H9 (cell line): ENCODE measurements around the gene HAPLN2. TPM values are rescaled to one million over a fixed set of nuclear protein-coding genes. Genes with fewer than 3 reads are reported as not detected.

Source experiments
- DNase-seq: peaks from one replicate; pipeline ENCODE4 v3.0.0-alpha.2; 2017
- H2AFZ ChIP-seq: one replicate; pipeline ENCODE4 v1.6.1; 2013; ENCODE audit warnings: mild to moderate bottlenecking, low read length, control low read depth, moderate library complexity
- H2AK5ac ChIP-seq: 2 replicates; pipeline ENCODE4 v1.6.1; 2013; ENCODE audit warnings: low read length, control low read depth, mixed read lengths; ENCODE audit not compliant: insufficient read length
- H2BK120ac ChIP-seq: one replicate; pipeline ENCODE4 v1.6.1; 2013; ENCODE audit warnings: low read depth, mild to moderate bottlenecking, low read length, control low read depth, inconsistent platforms; ENCODE audit not compliant: poor library complexity, severe bottlenecking
- H2BK12ac ChIP-seq: 2 replicates; pipeline ENCODE4 v1.6.1; 2013; ENCODE audit warnings: low read length, control low read depth, mixed read lengths, low read depth; ENCODE audit not compliant: insufficient read length
- H2BK15ac ChIP-seq: 2 replicates; pipeline ENCODE4 v1.6.1; 2013; ENCODE audit warnings: low read depth, low read length, control low read depth
- H2BK20ac ChIP-seq: one replicate; pipeline ENCODE4 v1.6.1; 2013; ENCODE audit warnings: low read depth, mild to moderate bottlenecking, low read length, control low read depth, inconsistent platforms; ENCODE audit not compliant: poor library complexity, severe bottlenecking
- H2BK5ac ChIP-seq: 2 replicates; pipeline ENCODE4 v1.6.1; 2013; ENCODE audit warnings: low read length, control low read depth, mixed read lengths; ENCODE audit not compliant: insufficient read length
- H3K14ac ChIP-seq: 2 replicates; pipeline ENCODE4 v1.6.1; 2013; ENCODE audit warnings: low read length, control low read depth; ENCODE audit not compliant: insufficient read depth
- H3K18ac ChIP-seq: 2 replicates; pipeline ENCODE4 v1.6.1; 2013; ENCODE audit warnings: low read depth, mild to moderate bottlenecking, mixed read lengths, low read length, control low read depth; ENCODE audit not compliant: insufficient read length
- H3K23ac ChIP-seq: 2 replicates; pipeline ENCODE4 v1.6.1; 2013; ENCODE audit warnings: low read length, control low read depth, mixed read lengths, low read depth; ENCODE audit not compliant: insufficient read length
- H3K23me2 ChIP-seq: 2 replicates; pipeline ENCODE4 v1.6.1; 2013; ENCODE audit warnings: low read depth, mild to moderate bottlenecking, mixed read lengths, low read length, control low read depth; ENCODE audit not compliant: insufficient read length, poor library complexity, severe bottlenecking
- H3K27ac ChIP-seq: 2 replicates; pipeline ENCODE4 v1.5.1; 2013; ENCODE audit warnings: low read length, control low read depth, mixed read lengths, low read depth; ENCODE audit not compliant: insufficient read length
- H3K27me3 ChIP-seq: 2 replicates; pipeline ENCODE4 v1.6.1; 2013; ENCODE audit warnings: low read length, control low read depth, inconsistent platforms; ENCODE audit not compliant: insufficient read depth
- H3K4ac ChIP-seq: 2 replicates; pipeline ENCODE4 v1.6.1; 2013; ENCODE audit warnings: low read depth, mild to moderate bottlenecking, control low read depth, inconsistent platforms, low read length, moderate library complexity
- H3K4me1 ChIP-seq: 2 replicates; pipeline ENCODE4 v1.6.1; 2013; ENCODE audit warnings: low read length, control low read depth, inconsistent platforms; ENCODE audit not compliant: insufficient read depth
- H3K4me2 ChIP-seq: 2 replicates; pipeline ENCODE4 v1.6.1; 2013; ENCODE audit warnings: low read length, control low read depth, mixed read lengths; ENCODE audit not compliant: insufficient read length, insufficient read depth
- H3K56ac ChIP-seq: 2 replicates; pipeline ENCODE4 v1.6.1; 2013; ENCODE audit warnings: low read depth, mild to moderate bottlenecking, mixed read lengths, low read length, control low read depth; ENCODE audit not compliant: insufficient read length
- H3K79me1 ChIP-seq: 2 replicates; pipeline ENCODE4 v1.6.1; 2013; ENCODE audit warnings: low read depth, mild to moderate bottlenecking, moderate library complexity, low read length, control low read depth, inconsistent platforms; ENCODE audit not compliant: insufficient read depth, poor library complexity, severe bottlenecking
- H3K79me2 ChIP-seq: 2 replicates; pipeline ENCODE4 v1.6.1; 2013; ENCODE audit warnings: low read length, control low read depth, inconsistent platforms; ENCODE audit not compliant: insufficient read depth
- H3K9ac ChIP-seq: 2 replicates; pipeline ENCODE4 v1.6.1; 2013; ENCODE audit warnings: low read length, control low read depth, mixed read lengths; ENCODE audit not compliant: insufficient read length; ENCODE audit errors: extremely low read depth
- H3K9me3 ChIP-seq: one replicate; pipeline ENCODE4 v1.6.1; 2013; ENCODE audit warnings: low read depth, low read length, inconsistent platforms; ENCODE audit not compliant: control insufficient read depth
- H3T11ph ChIP-seq: one replicate; pipeline ENCODE4 v1.6.1; 2013; ENCODE audit warnings: mild to moderate bottlenecking, low read length, control low read depth, inconsistent platforms
- H4K20me1 ChIP-seq: one replicate; pipeline ENCODE4 v1.6.1; 2013; ENCODE audit not compliant: control insufficient read depth, insufficient read length, insufficient read depth
- H4K5ac ChIP-seq: 2 replicates; pipeline ENCODE4 v1.6.1; 2013; ENCODE audit warnings: low read depth, mild to moderate bottlenecking, mixed read lengths, low read length, control low read depth; ENCODE audit not compliant: insufficient read length
- H4K8ac ChIP-seq: replicated peaks from 2 replicates; pipeline ENCODE4 v1.6.1; 2013; ENCODE audit warnings: low read length, control low read depth, mixed read lengths, low read depth; ENCODE audit not compliant: insufficient read length
- H4K91ac ChIP-seq: 2 replicates; pipeline ENCODE4 v1.6.1; 2013; ENCODE audit warnings: low read depth, mild to moderate bottlenecking, moderate library complexity, mixed read lengths, low read length, control low read depth; ENCODE audit not compliant: insufficient read length
- H3K27ac Mint-ChIP-seq, 3 experiments: 2 replicates in 2 of 3; 3 replicates in 1 of 3; pipeline ENCODE4 v1.8.0; 2020 to 2021; ENCODE audit warnings: mixed read lengths in 3 of 3, mild to moderate bottlenecking in 1 of 3, moderate library complexity in 1 of 3
- H3K27me3 Mint-ChIP-seq: 2 replicates; pipeline ENCODE4 v1.8.0; 2021; ENCODE audit warnings: low read depth, mild to moderate bottlenecking, moderate library complexity, mixed read lengths
- H3K36me3 Mint-ChIP-seq, 3 experiments: 2 replicates in 2 of 3; 3 replicates in 1 of 3; pipeline ENCODE4 v1.8.0; 2020 to 2021; ENCODE audit warnings: low read depth in 3 of 3, mixed read lengths in 3 of 3; ENCODE audit not compliant: insufficient read depth in 1 of 3
- H3K4me1 Mint-ChIP-seq, 2 experiments: 2 replicates each; pipeline ENCODE4 v1.8.0; 2020; ENCODE audit warnings: mixed read lengths in 2 of 2
- H3K4me3 Mint-ChIP-seq, 2 experiments: 2 replicates in 1 of 2; 3 replicates in 1 of 2; pipeline ENCODE4 v1.8.0; 2020 to 2021; ENCODE audit warnings: mild to moderate bottlenecking in 2 of 2, mixed read lengths in 2 of 2, moderate library complexity in 1 of 2
- H3K9me3 Mint-ChIP-seq, 2 experiments: 2 replicates in 1 of 2; 3 replicates in 1 of 2; pipeline ENCODE4 v1.8.0; 2020; ENCODE audit warnings: mild to moderate bottlenecking in 2 of 2, mixed read lengths in 2 of 2, moderate library complexity in 1 of 2
- CTCF ChIP-seq: fragments of 200-600 bp; sonication (generic); conservative IDR thresholded peaks from 3 replicates; pipeline ENCODE4 v1.8.0; 2021; ENCODE audit warnings: antibody characterized with exemption, mild to moderate bottlenecking
- WGBS: extraction: QIAGEN DNeasy Blood & Tissue Kit; methylation state at CpG from one replicate; pipeline ENCODE4 v1.1.7; 2013; ENCODE audit warnings: missing lambda C conversion rate, low lambda C conversion rate, mixed read lengths; ENCODE audit not compliant: insufficient read length; ENCODE audit errors: extremely low coverage; 5-methylcytosine and 5-hydroxymethylcytosine counted together
- total RNA-seq: library from RNA; stranded (reverse); gene quantifications from 2 replicates; pipeline ENCODE4 v1.2.1, GENCODE V29; 2021

Gene HAPLN2
- total RNA-seq, 1 experiment from 2014 or later, result 0.46 TPM

GRCh38 chr1:156643778-156644092 is 24.5 kb downstream of the HAPLN2 start:
- Histone ChIP-seq H3K79me1 (no peaks in the 10 kb centered on the region), H3K23me2 (peaks cover 11% of the 10 kb centered on the region), H2BK12ac (no peak overlapping the region), H3K23ac (no peak overlapping the region), H3K9me3 (no peaks in the 10 kb centered on the region), H3K18ac (no peak overlapping the region), H2BK120ac (no peak overlapping the region), H3K9ac (no peak overlapping the region), H3K4ac (no peak overlapping the region), H4K8ac (no peak overlapping the region), H4K20me1 (no peaks in the 10 kb centered on the region), H2BK5ac (no peak overlapping the region), H4K5ac (no peak overlapping the region), H2BK20ac (no peak overlapping the region), H3K27ac (no peak overlapping the region), H3K56ac (no peak overlapping the region), H3K79me2 (no peaks in the 10 kb centered on the region), H2AFZ (no peak overlapping the region), H2BK15ac (no peak overlapping the region), H3K4me1 (peaks cover 4% of the 10 kb centered on the region; the same call in 1 of the 2 replicates), H3K4me2 (no peak overlapping the region), H4K91ac (no peak overlapping the region), H2AK5ac (no peak overlapping the region), H3K14ac (no peak overlapping the region), H3T11ph (no peak overlapping the region), H3K27me3 (peaks cover 10% of the 10 kb centered on the region; the same call in 1 of the 2 replicates)
- H3K36me3 Mint-ChIP-seq, result no peaks in the 10 kb centered on the region
- no CpG with 5 or more reads among the region's 7 CpGs for WGBS
- no peak for DNase-seq
- H3K27me3 Mint-ChIP-seq, result peaks cover 96% of the 10 kb centered on the region
- peaks cover 21 to 24% of the 10 kb centered on the region in 2 experiments for H3K4me1 Mint-ChIP-seq
- no peak overlapping the region for H3K4me3 Mint-ChIP-seq
- H3K27ac Mint-ChIP-seq, result no peak overlapping the region
- no peak for TF ChIP-seq CTCF
- H3K9me3 Mint-ChIP-seq, result no peaks in the 10 kb centered on the region; a peak in 1 of 5 replicates
